Mesenchymal stem cell (in vitro differentiated cells and primary cell): ENCODE data around the gene FANCI.
A peak's percentile ranks its signal among the peaks of the same experiment; 100 is the strongest.

Source experiments
- DNase-seq: peaks from one replicate; pipeline ENCODE4 v3.0.0-alpha.2; 2013
- H2AFZ ChIP-seq: one replicate; pipeline ENCODE4 v1.6.1; 2013; ENCODE audit warnings: low read depth, mild to moderate bottlenecking, control low read depth, inconsistent platforms, low read length, moderate library complexity
- H2AK5ac ChIP-seq: 2 replicates; pipeline ENCODE4 v1.6.1; 2013; ENCODE audit warnings: low read length, moderate library complexity, mild to moderate bottlenecking, inconsistent platforms; ENCODE audit not compliant: severe bottlenecking
- H2BK120ac ChIP-seq: one replicate; pipeline ENCODE4 v1.6.1; 2013; ENCODE audit warnings: low read depth, mild to moderate bottlenecking, inconsistent platforms, low read length, moderate library complexity
- H2BK12ac ChIP-seq, 2 experiments: one replicate each; pipeline ENCODE4 v1.6.1; 2013; ENCODE audit warnings: inconsistent platforms in 2 of 2, low read length in 2 of 2, mild to moderate bottlenecking in 2 of 2, moderate library complexity in 2 of 2, control low read depth in 1 of 2
- H2BK15ac ChIP-seq: one replicate; pipeline ENCODE4 v1.6.1; 2013; ENCODE audit warnings: mild to moderate bottlenecking, low read depth, inconsistent platforms; ENCODE audit not compliant: poor library complexity, severe bottlenecking
- H2BK5ac ChIP-seq: 2 replicates; pipeline ENCODE4 v1.6.1; 2013; ENCODE audit warnings: low read depth, mild to moderate bottlenecking, low read length, control low read depth, inconsistent platforms; ENCODE audit not compliant: poor library complexity, severe bottlenecking
- H3K14ac ChIP-seq, 2 experiments: one replicate each; pipeline ENCODE4 v1.6.1; 2013; ENCODE audit warnings: inconsistent platforms in 2 of 2, low read length in 2 of 2, control low read depth in 1 of 2, mild to moderate bottlenecking in 1 of 2, moderate library complexity in 1 of 2
- H3K18ac ChIP-seq, 2 experiments: one replicate each; pipeline ENCODE4 v1.6.1; 2013; ENCODE audit warnings: inconsistent platforms in 2 of 2, low read length in 2 of 2, control low read depth in 1 of 2, low read depth in 1 of 2, mild to moderate bottlenecking in 1 of 2
- H3K23ac ChIP-seq, 2 experiments: one replicate each; pipeline ENCODE4 v1.6.1; 2013; ENCODE audit warnings: inconsistent platforms in 2 of 2, low read length in 2 of 2, mild to moderate bottlenecking in 2 of 2, moderate library complexity in 2 of 2, control low read depth in 1 of 2
- H3K27ac ChIP-seq: 2 replicates; pipeline ENCODE4 v1.5.1; 2013; ENCODE audit warnings: mild to moderate bottlenecking, moderate library complexity, low read length, control low read depth, inconsistent platforms; ENCODE audit not compliant: poor library complexity, severe bottlenecking
- H3K27me3 ChIP-seq, 2 experiments: 2 replicates each; pipeline versions ENCODE4 v1.6.1 to v1.7.0; 2013; ENCODE audit warnings: low read length in 2 of 2, mild to moderate bottlenecking in 2 of 2, moderate library complexity in 2 of 2, control low read depth in 1 of 2, inconsistent platforms in 1 of 2; ENCODE audit not compliant: control insufficient read depth in 1 of 2, insufficient read depth in 1 of 2
- H3K36me3 ChIP-seq, 2 experiments: 2 replicates each; pipeline versions ENCODE4 v1.6.1 to v1.7.0; 2013; ENCODE audit warnings: low read length in 2 of 2, control low read depth in 1 of 2, inconsistent platforms in 1 of 2, low read depth in 1 of 2, mild to moderate bottlenecking in 1 of 2; ENCODE audit not compliant: insufficient read depth in 2 of 2, control insufficient read depth in 1 of 2
- H3K4ac ChIP-seq, 2 experiments: one replicate each; pipeline ENCODE4 v1.6.1; 2013; ENCODE audit warnings: inconsistent platforms in 2 of 2, low read length in 2 of 2, mild to moderate bottlenecking in 2 of 2, moderate library complexity in 2 of 2, control low read depth in 1 of 2, low read depth in 1 of 2
- H3K4me1 ChIP-seq: 2 replicates; pipeline ENCODE4 v1.6.1; 2013; ENCODE audit warnings: low read depth, low read length, control low read depth; ENCODE audit not compliant: control insufficient read depth, insufficient read depth
- H3K4me2 ChIP-seq: 2 replicates; pipeline ENCODE4 v1.6.1; 2013; ENCODE audit warnings: low read length, mild to moderate bottlenecking, inconsistent platforms; ENCODE audit not compliant: poor library complexity, severe bottlenecking
- H3K4me3 ChIP-seq, 2 experiments: 2 replicates each; pipeline versions ENCODE4 v1.5.1 to v1.7.0; 2013; ENCODE audit warnings: low read length in 2 of 2, mild to moderate bottlenecking in 2 of 2, control low read depth in 1 of 2, low read depth in 1 of 2; ENCODE audit not compliant: insufficient read depth in 1 of 2
- H3K79me1 ChIP-seq: replicated peaks from 2 replicates; pipeline ENCODE4 v1.6.1; 2013; ENCODE audit warnings: mild to moderate bottlenecking, control low read depth, low read length, inconsistent platforms; ENCODE audit not compliant: poor library complexity, severe bottlenecking
- H3K9ac ChIP-seq: 2 replicates; pipeline ENCODE4 v1.7.0; 2013; ENCODE audit warnings: mild to moderate bottlenecking, low read length, moderate library complexity
- H3K9me3 ChIP-seq: 2 replicates; pipeline ENCODE4 v1.7.0; 2013; ENCODE audit warnings: mild to moderate bottlenecking, low read length; ENCODE audit not compliant: control insufficient read depth
- H4K8ac ChIP-seq: one replicate; pipeline ENCODE4 v1.6.1; 2013; ENCODE audit warnings: inconsistent platforms, mild to moderate bottlenecking, low read length, moderate library complexity
- H4K91ac ChIP-seq: one replicate; pipeline ENCODE4 v1.6.1; 2013; ENCODE audit warnings: mild to moderate bottlenecking, low read length, inconsistent platforms
- WGBS: methylation state at CpG from one replicate; pipeline ENCODE4 v1.1.7; 2013; ENCODE audit warnings: mixed read lengths; 5-methylcytosine and 5-hydroxymethylcytosine counted together

The FANCI gene

DNA sequence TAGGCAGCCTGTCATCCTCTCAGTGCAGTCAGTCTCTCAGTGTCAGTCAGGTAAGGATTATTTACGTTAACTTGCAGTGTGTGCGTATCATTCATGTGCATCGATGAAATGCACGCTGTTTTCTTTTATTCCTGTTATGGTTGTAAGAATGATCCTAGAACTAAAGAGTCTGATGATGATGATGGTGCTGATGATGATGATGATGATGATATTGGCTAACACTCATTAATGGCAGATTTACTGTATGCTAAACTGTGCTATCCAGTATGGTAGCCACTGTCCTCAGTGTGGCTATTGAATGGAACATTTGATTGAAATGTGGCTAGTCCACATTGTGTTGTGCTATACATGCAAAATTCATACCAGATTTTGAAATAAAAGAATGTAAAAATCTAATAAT, 39.4 kb downstream of the FANCI start:
- Histone ChIP-seq H2BK120ac (no peak overlapping the region), H3K14ac (no peak overlapping the region), H4K8ac (no peak overlapping the region), H3K79me1 (no peaks in the 10 kb centered on the region), H3K4me3 (no peak overlapping the region), H3K9me3 (peaks cover 3% of the 10 kb centered on the region), H3K4me2 (no peak overlapping the region), H3K18ac (no peak overlapping the region), H3K4me1 (no peaks in the 10 kb centered on the region), H3K23ac (no peak overlapping the region), H3K4ac (no peak overlapping the region), H3K9ac (no peak overlapping the region), H2AK5ac (no peak overlapping the region), H3K27me3 (no peaks in the 10 kb centered on the region), H3K27ac (no peak overlapping the region), H4K91ac (no peak overlapping the region), H2BK12ac (no peak overlapping the region), H2BK5ac (no peak overlapping the region), H2AFZ (no peak overlapping the region), H3K36me3 (peaks cover 3 to 20% of the 10 kb centered on the region in 2 experiments), H2BK15ac (no peak overlapping the region)
- no peak for DNase-seq
- WGBS = 84% methylated on average over 4 of the region's 4 CpGs

DNA sequence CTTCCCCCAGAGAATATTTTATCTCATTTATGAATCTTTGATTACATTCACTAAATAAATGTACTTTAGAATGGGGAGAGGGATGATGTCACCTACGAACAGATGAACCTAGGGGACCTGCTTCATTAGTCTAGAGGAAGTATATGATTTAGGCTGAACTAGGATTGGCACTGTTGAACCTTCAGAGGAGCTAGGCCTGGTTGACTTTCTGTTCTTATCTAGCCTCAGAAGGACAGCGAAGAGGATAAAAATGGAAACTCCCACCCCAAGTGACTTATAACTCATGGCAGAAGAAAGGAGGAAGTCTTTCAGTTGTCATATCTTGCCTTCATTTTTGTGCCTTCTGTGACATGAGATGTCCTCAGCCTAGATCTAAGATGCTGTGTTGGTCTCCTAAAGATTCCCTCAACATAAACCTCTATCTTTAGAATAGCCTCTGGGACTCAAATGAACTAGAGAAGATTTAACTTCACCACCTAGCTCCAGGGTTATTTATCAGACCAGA, 48.2 kb downstream of the FANCI start:
- Histone ChIP-seq H4K8ac (no peak overlapping the region), H3K9ac (no peak overlapping the region), H2BK5ac (no peak overlapping the region), H3K4ac (no peak overlapping the region), H3K27ac (no peak overlapping the region), H3K4me3 (no peak overlapping the region), H3K14ac (no peak overlapping the region), H3K9me3 (no peaks in the 10 kb centered on the region), H3K79me1 (no peaks in the 10 kb centered on the region), H2AFZ (no peak overlapping the region), H3K23ac (no peak overlapping the region), H3K4me2 (no peak overlapping the region), H2BK12ac (no peak overlapping the region), H2BK120ac (no peak overlapping the region), H2BK15ac (no peak overlapping the region), H3K36me3 (peaks cover 0 to 23% of the 10 kb centered on the region in 2 experiments), H4K91ac (no peak overlapping the region), H3K4me1 (no peaks in the 10 kb centered on the region), H2AK5ac (no peak overlapping the region), H3K18ac (no peak overlapping the region), H3K27me3 (no peaks in the 10 kb centered on the region)
- WGBS = 100% methylated on average over 2 of the region's 2 CpGs
- DNase-seq = no peak

DNA sequence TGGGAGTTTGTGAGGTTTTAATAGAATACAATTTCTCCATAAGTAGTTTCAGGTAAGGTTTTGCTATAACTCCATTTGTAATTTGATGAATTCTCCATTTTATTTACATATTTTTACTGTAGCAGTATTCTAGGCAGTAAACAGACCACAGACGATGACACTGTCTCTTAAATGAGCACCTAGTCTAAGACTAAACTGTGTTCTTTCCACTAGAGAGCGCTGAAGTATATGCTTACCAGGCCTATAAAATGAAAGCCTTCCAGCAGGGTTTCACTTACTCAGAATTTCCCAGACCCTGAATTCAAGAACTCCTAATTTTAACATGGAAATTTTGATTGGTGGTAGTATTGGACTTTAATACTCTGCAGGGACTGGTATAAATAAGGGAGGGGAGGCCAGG, 49.2 kb downstream of the FANCI start:
- Histone ChIP-seq H2AK5ac (no peak overlapping the region), H2BK5ac (no peak overlapping the region), H3K14ac (no peak overlapping the region), H3K79me1 (no peaks in the 10 kb centered on the region), H3K27ac (no peak overlapping the region), H3K4me2 (no peak overlapping the region), H2BK120ac (no peak overlapping the region), H3K27me3 (no peaks in the 10 kb centered on the region), H3K4me3 (no peak overlapping the region), H3K4me1 (no peaks in the 10 kb centered on the region), H4K91ac (no peak overlapping the region), H3K18ac (no peak overlapping the region), H4K8ac (no peak overlapping the region), H3K9ac (no peak overlapping the region), H3K36me3 (peaks cover 0 to 17% of the 10 kb centered on the region in 2 experiments), H3K4ac (no peak overlapping the region), H2BK15ac (no peak overlapping the region), H2BK12ac (no peak overlapping the region), H3K23ac (no peak overlapping the region), H3K9me3 (no peaks in the 10 kb centered on the region), H2AFZ (no peak overlapping the region)
- DNase-seq = no peak
- WGBS = 96% methylated on average over 2 of the region's 2 CpGs

DNA sequence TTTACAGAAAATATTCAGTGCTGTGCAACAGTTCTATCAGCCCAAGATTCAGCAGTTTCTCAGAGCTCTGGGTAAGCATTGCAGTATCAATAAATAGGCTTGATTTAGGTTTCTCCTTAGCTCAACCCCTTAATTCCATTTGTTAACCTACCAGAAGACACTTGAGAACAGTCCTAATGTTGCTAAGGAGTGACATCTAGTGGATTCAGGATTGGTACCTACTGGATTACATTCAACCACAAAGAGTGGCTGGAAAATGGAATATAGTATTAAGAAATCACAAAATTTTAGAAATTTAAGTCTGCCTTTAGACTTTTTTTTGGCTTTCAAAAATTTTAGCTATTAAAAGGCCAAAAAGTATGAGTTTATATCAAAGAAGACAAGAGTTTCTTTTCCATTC, 56.1 kb downstream of the FANCI start:
- peaks cover 5 to 30% of the 10 kb centered on the region in 2 experiments for H3K36me3 ChIP-seq
- H3K14ac ChIP-seq = no peak overlapping the region
- peaks cover 13% of the 10 kb centered on the region for H3K9me3 ChIP-seq
- no peak overlapping the region for H4K91ac ChIP-seq
- no peak overlapping the region for H3K9ac ChIP-seq
- H2BK120ac ChIP-seq = no peak overlapping the region
- H2BK15ac ChIP-seq = no peak overlapping the region
- H3K23ac ChIP-seq = no peak overlapping the region
- no peak overlapping the region for H4K8ac ChIP-seq
- H2BK5ac ChIP-seq = no peak overlapping the region
- peak; percentile 44 for DNase-seq
- H3K4ac ChIP-seq = no peak overlapping the region
- H2BK12ac ChIP-seq = no peak overlapping the region
- H3K4me1 ChIP-seq = no peaks in the 10 kb centered on the region
- no peaks in the 10 kb centered on the region for H3K79me1 ChIP-seq
- no peak overlapping the region for H3K4me2 ChIP-seq
- no peak overlapping the region for H3K4me3 ChIP-seq
- H2AFZ ChIP-seq = no peak overlapping the region
- no peak overlapping the region for H2AK5ac ChIP-seq
- H3K18ac ChIP-seq = no peak overlapping the region
- H3K27me3 ChIP-seq = no peaks in the 10 kb centered on the region
- no peak overlapping the region for H3K27ac ChIP-seq
